ENCODE data around the gene NAALADL2. TPM values are rescaled to one million over a fixed set of nuclear protein-coding genes. Genes with fewer than 3 reads are reported as not detected.

Gene NAALADL2
- total and polyA plus RNA-seq, 4 donors: 0.28 to 4.6 (median 3.1) TPM

GRCh38 chr3:175851541-175851940 lies 992.4 kb downstream of the NAALADL2 start:
- no peaks in the 10 kb centered on the region for H3K36me3 ChIP-seq (ENCODE audit: control insufficient read depth in 4 of 4, insufficient read depth in 3 of 4, low read depth in 1 of 4, low read length in 3 of 4)
- H3K9me3 ChIP-seq (ENCODE audit: control insufficient read depth in 4 of 4, low read length in 3 of 4): no peaks in the 10 kb centered on the region
- TF ChIP-seq ZBTB33 (IDR thresholded peaks at IDR 0.05) (no peak), YY1 (IDR thresholded peaks at IDR 0.05) (no peak), CTCF (IDR thresholded peaks at IDR 0.05; ENCODE audit: low read depth, low read length, missing input control) (no peak), SP1 (IDR thresholded peaks at IDR 0.05) (no peak)
- H3K27me3 ChIP-seq (ENCODE audit: control insufficient read depth in 4 of 4, insufficient read depth in 4 of 4, low read length in 3 of 4): no peaks in the 10 kb centered on the region
- H3K4me1 ChIP-seq (ENCODE audit: control insufficient read depth in 4 of 4, insufficient read depth in 4 of 4, low read length in 3 of 4): no peaks in the 10 kb centered on the region
- no peak for DNase-seq (ENCODE audit: low spot score)
- no peak overlapping the region for H3K27ac ChIP-seq (ENCODE audit: low read depth in 1 of 2, low read length in 2 of 2)
- 87% methylated on average over 7 of the region's 7 CpGs for WGBS
- no peak overlapping the region for H3K4me3 ChIP-seq (ENCODE audit: low read depth in 1 of 3, low read length in 3 of 3)
- no peak overlapping the region for H3K9ac ChIP-seq (ENCODE audit: low read depth in 1 of 2, low read length in 2 of 2)

DNA sequence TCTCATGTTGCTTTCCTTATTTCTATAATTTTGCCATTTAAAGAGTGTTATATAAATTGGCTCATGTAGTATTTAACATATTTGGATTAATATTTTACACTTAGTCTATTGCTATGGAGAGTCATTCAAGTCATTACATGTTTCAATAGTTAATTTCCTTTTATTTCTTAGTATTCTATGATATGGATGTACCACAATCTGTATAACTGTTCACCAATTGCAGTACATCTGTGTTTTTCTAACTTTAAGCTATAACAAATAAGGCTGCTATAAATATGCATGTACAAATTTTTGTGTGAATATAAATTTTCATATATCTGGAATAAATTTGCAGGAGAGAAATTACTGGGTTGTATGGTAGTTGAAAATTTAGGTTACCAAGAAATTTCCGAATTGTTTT lies 993.4 kb downstream of the NAALADL2 start:
- H3K9ac ChIP-seq (ENCODE audit: low read depth in 1 of 2, low read length in 2 of 2): no peak overlapping the region
- DNase-seq (ENCODE audit: low spot score): no peak
- H3K36me3 ChIP-seq (ENCODE audit: control insufficient read depth in 4 of 4, insufficient read depth in 3 of 4, low read depth in 1 of 4, low read length in 3 of 4): no peaks in the 10 kb centered on the region
- 93% methylated on average over 1 of the region's 1 CpG for WGBS
- H3K4me1 ChIP-seq (ENCODE audit: control insufficient read depth in 4 of 4, insufficient read depth in 4 of 4, low read length in 3 of 4): no peaks in the 10 kb centered on the region
- H3K27ac ChIP-seq (ENCODE audit: low read depth in 1 of 2, low read length in 2 of 2): no peak overlapping the region
- H3K4me3 ChIP-seq (ENCODE audit: low read depth in 1 of 3, low read length in 3 of 3): no peak overlapping the region
- H3K9me3 ChIP-seq (ENCODE audit: control insufficient read depth in 4 of 4, low read length in 3 of 4): no peaks in the 10 kb centered on the region
- no peaks in the 10 kb centered on the region for H3K27me3 ChIP-seq (ENCODE audit: control insufficient read depth in 4 of 4, insufficient read depth in 4 of 4, low read length in 3 of 4)
- TF ChIP-seq TAF1 (conservative IDR thresholded peaks at IDR 0.05): no peak
- no peak for TF ChIP-seq YY1 (IDR thresholded peaks at IDR 0.05)
- TF ChIP-seq EGR1 (IDR thresholded peaks at IDR 0.05; ENCODE audit: low read depth in 2 of 2): no peak
- no peak for TF ChIP-seq NR2F2 (IDR thresholded peaks at IDR 0.05)
- no peak for TF ChIP-seq CTCF (IDR thresholded peaks at IDR 0.05; ENCODE audit: low read depth, low read length, missing input control)
- TF ChIP-seq HNF4A (conservative IDR thresholded peaks at IDR 0.05): no peak

- Histone ChIP-seq H3K4me3 (ENCODE audit: low read depth in 1 of 3, low read length in 3 of 3) (no peak overlapping the region), H3K27me3 (ENCODE audit: control insufficient read depth in 4 of 4, insufficient read depth in 4 of 4, low read length in 3 of 4) (no peaks in the 10 kb centered on the region), H3K27ac (ENCODE audit: low read depth in 1 of 2, low read length in 2 of 2) (no peak overlapping the region), H3K9ac (ENCODE audit: low read depth in 1 of 2, low read length in 2 of 2) (no peak overlapping the region), H3K9me3 (ENCODE audit: control insufficient read depth in 4 of 4, low read length in 3 of 4) (no peaks in the 10 kb centered on the region), H3K4me1 (ENCODE audit: control insufficient read depth in 4 of 4, insufficient read depth in 4 of 4, low read length in 3 of 4) (no peaks in the 10 kb centered on the region), H3K36me3 (ENCODE audit: control insufficient read depth in 4 of 4, insufficient read depth in 3 of 4, low read depth in 1 of 4, low read length in 3 of 4) (no peaks in the 10 kb centered on the region)
- no peak for DNase-seq (ENCODE audit: low spot score)
- no peak for TF ChIP-seq SP1 (IDR thresholded peaks at IDR 0.05)
- no peak for TF ChIP-seq CTCF (IDR thresholded peaks at IDR 0.05; ENCODE audit: low read depth, low read length, missing input control)
- no peak for TF ChIP-seq RXRA (IDR thresholded peaks at IDR 0.05)
- TF ChIP-seq, protein P1, sequence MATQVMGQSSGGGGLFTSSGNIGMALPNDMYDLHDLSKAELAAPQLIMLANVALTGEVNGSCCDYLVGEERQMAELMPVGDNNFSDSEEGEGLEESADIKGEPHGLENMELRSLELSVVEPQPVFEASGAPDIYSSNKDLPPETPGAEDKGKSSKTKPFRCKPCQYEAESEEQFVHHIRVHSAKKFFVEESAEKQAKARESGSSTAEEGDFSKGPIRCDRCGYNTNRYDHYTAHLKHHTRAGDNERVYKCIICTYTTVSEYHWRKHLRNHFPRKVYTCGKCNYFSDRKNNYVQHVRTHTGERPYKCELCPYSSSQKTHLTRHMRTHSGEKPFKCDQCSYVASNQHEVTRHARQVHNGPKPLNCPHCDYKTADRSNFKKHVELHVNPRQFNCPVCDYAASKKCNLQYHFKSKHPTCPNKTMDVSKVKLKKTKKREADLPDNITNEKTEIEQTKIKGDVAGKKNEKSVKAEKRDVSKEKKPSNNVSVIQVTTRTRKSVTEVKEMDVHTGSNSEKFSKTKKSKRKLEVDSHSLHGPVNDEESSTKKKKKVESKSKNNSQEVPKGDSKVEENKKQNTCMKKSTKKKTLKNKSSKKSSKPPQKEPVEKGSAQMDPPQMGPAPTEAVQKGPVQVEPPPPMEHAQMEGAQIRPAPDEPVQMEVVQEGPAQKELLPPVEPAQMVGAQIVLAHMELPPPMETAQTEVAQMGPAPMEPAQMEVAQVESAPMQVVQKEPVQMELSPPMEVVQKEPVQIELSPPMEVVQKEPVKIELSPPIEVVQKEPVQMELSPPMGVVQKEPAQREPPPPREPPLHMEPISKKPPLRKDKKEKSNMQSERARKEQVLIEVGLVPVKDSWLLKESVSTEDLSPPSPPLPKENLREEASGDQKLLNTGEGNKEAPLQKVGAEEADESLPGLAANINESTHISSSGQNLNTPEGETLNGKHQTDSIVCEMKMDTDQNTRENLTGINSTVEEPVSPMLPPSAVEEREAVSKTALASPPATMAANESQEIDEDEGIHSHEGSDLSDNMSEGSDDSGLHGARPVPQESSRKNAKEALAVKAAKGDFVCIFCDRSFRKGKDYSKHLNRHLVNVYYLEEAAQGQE (IDR thresholded peaks at IDR 0.05): no peak
- no peak for TF ChIP-seq TAF1 (conservative IDR thresholded peaks at IDR 0.05)
- no peak for TF ChIP-seq GABPA (IDR thresholded peaks at IDR 0.05 in 1 of 2, conservative IDR thresholded peaks at IDR 0.05 in 1 of 2)
- TF ChIP-seq ATF3 (IDR thresholded peaks at IDR 0.05): no peak
- TF ChIP-seq JUND (IDR thresholded peaks at IDR 0.05): no peak
- TF ChIP-seq YY1 (IDR thresholded peaks at IDR 0.05): no peak
- WGBS: 79% methylated on average over 2 of the region's 2 CpGs
Observed at GRCh38 chr3:175857666-175858270, 998.6 kb downstream of the NAALADL2 start.

All from liver (tissue), 9 donors.